HG03196 (cell line): ENCODE measurements around the gene KRT222.

Source experiments
- ATAC-seq: cut with Tn5 transposase; IDR thresholded peaks from one replicate; pipeline ENCODE4 v1.9.1; 2021; ENCODE audit not compliant: unreplicated experiment

The KRT222 gene

DNA sequence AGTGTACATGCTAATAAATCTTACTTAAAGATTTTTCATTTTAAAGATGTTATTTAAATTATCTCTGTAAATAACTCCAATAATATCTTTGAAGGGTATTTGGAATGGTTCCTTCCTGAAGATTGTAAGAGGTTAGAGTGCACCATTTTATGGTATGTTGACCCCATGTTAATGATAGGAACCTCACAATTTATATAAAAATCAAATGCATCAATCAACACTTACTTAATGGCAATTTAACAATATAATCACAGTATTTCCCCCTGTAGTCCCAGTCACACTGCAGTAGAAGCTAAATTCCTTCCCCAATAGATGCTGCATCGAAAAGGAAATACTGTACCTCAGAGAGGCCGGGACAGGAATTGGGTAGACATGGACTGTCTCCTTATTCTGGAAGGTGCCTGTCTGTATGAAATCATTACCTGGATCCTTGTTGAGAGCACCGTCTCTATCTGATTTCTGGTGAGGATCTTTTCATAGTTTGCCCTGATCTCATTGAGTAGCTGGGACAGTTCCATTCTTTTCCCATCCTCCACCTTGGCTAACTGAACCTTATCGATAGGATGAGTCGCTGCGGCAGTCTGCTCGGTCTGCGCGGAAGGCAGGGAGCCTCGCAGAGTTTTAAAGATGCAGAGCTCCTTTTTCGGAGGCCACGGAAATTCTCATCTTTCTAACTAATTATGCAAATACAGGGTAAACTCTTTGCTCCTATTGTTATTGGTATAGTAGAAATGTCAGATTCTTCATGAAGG is at the start of gene KRT222:
Gene KRT222 (minus strand): TSS at position 596 of the 752 bp plus-strand sequence. CDS start 78 bp downstream, at position 518.
- no peak for ATAC-seq

DNA sequence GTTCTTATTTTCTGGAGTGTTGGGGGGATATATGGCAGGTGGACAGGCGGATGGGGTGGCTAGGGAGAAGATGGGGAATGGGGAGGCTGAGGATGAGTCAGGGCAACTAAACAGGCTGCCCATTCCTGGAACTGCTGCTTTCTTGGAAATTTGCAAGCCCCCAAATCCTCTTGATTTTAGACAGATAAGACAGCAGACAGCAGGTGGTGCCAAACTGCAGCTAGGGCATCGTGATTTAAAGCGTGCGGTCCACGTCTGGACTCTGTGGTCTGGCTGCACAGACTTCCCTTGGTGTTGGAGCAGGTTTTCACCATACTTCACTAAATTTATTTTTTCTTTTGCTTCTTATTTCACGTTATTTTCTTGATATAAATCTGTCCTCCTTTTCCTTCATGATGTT is 49.5 kb upstream of the KRT222 start:
- ATAC-seq: no peak

DNA sequence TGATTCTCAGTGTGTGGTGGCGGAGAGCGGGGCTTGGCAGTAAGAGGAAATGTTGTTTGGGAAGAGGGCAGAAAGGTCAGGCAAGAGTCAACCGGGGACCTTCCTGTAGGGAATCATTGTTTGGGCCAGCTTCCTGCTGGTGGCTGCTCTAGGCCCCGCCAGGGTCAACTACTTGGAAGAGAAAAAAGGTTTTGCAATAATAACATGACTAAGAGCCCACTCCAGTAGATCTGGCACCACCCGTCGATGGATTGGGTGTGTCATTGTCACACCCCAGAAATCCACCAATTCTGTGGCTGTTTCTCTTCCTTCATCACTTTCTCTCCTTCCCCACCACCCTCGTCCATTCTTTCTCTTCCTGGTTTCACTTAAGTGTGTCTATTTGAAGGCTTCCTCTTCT is 42.8 kb upstream of the KRT222 start:
- ATAC-seq: no peak

DNA sequence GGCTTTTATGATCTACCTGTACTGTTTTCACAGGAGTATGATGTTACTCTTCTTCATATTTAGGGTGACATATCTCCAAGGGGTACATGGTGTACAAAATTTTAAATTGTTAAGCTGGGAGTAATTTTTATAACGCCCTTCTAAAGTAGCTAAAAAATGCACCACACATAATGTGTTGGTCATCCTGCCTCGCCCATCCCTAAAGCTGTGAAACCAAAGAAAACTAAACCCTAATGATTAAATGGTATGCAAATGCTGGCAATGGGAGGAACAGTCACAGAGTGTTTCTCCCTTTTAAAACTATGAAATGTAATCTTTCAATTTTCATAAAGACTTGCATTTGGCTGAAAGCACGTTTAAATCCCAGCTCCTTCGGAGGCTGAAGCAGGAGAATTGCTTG is 40.6 kb upstream of the KRT222 start:
- ATAC-seq: no peak

- no peak for ATAC-seq
Observed at GRCh38 chr17:40703652-40704051, 38.7 kb upstream of the KRT222 start, which contains the start of gene KRT24. Gene KRT24, minus strand, starts transcription at chr17:40703752. Its CDS starts 59 bp downstream, at chr17:40703693.

- no peak for ATAC-seq
Observed at GRCh38 chr17:40702271-40702670, 37.3 kb upstream of the KRT222 start.

GRCh38 chr17:40699853-40700252 is 34.9 kb upstream of the KRT222 start:
- no peak for ATAC-seq

DNA sequence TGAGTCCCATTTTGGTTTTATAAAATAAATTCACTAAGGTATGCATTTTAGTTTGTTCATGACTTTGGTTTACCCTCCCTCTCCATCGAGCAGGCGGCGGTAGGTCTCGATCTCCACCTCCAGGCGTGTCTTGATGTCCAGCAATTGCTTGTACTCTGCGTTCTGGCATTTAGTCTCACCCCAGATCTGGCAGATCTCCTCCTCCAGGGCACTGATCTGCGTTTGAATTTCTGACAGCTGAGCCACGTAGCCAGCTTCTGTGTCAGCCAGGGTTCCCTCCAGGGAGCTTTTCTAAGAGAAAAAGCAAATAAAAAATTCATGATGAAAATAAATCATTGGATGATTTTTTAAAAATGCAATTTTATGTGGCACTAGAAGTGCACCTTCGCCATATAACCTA is 34.4 kb upstream of the KRT222 start:
- ATAC-seq: no peak

DNA sequence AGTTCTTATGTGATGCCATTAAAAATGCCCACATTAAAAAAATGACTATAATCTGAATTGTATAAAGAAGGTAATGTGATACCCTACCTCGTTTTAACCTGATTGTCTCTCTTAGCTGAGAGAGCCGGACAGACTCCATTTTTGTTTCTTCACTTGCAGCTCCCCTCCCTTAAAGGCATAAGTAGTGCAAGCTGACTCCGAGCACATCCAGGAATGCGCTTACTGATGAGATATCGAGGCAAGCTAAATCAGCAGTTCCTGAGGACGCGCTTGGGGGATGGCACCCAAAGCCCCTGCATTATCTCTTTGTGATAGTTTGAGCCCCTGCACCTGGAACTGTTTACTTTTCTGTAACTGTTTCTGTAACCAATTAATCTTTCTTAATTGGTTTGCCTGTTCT is 32.3 kb upstream of the KRT222 start:
- no peak for ATAC-seq

GRCh38 chr17:40696651-40697072 is 31.7 kb upstream of the KRT222 start:
- ATAC-seq: no peak

DNA sequence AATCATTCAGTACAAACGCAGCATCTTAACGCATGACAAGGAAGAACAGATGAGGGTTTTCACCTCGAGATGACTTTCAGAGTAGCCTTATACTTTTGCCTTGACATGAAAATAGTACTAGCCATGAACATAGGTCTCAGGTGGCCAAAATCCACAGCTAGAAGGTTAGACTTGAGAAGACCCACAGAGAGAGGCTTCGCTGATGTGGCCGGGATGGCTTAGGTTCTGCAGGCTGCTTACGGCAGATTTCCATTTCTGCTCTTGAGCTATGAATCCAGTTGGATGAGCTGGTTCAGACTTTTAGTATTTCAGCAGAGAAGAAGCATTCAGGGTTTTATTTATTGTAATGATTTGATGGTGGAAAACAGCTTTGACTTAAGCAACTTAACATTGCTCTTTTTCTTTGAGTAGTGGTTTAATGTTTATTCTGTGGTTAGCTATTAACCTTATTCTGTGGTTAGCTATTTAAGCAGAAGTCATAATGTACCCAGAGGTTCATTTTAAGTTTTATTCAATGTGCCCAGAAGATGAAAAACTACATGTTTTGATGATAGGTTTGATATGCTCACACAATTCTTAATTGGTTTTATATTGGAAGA is 31.0 kb upstream of the KRT222 start:
- no peak for ATAC-seq

DNA sequence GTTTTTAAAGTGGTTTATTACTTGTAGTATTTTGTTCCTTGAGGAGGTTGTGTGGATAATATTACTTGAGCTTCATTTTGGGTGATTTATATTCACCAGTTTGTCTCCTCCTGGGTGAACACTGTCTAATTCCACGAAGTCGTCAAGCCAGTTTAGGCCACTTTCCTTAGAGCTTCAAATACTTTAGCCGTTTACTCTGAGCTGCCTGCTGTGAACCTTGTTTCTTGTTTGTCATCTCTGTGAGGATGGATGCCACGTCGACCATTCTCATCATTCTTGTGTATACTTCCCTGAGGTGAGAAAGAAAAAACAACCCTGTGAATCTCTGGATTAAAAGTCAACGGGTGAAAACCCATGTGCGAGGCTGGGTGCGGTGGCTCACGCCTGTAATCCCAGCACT is 29.6 kb upstream of the KRT222 start:
- ATAC-seq: no peak

DNA sequence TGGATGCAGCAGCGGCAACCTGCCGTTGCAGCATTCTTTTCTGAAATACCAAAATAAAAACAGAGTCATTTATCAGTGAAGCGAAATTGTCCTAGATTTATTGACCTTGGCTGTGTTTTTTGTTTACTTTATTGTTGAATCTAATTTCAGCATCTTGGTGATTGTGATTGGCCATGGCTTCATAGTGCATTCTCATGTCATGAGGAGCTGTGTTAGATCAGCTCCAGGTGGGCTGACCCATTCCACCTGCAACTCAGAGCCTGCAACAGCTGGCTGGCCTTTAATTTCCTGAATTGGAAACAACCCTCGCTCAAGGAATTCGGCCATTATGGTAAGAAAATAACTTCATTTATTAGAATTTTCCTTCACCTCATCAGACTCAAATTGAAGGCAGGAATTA is 22.1 kb upstream of the KRT222 start:
- no peak for ATAC-seq

DNA sequence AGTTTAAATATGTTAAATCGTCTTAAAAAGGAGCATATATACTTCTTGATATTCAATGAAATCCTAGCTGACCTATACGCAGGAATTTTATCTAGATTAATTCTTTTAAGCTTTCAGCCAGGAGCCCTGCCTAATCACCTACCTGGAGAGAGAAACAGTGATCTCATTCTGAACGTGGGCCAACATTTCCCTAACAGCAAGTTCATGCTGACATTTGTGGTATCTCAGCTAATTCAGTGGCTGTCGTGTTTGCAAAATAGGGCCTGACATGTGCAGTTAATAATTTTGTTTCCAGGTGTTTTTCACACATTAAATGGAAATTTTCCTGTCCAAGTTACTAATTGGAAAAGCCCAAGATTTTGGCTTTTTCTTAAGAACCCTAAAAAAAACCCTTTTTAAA is 21.2 kb upstream of the KRT222 start:
- ATAC-seq: no peak

DNA sequence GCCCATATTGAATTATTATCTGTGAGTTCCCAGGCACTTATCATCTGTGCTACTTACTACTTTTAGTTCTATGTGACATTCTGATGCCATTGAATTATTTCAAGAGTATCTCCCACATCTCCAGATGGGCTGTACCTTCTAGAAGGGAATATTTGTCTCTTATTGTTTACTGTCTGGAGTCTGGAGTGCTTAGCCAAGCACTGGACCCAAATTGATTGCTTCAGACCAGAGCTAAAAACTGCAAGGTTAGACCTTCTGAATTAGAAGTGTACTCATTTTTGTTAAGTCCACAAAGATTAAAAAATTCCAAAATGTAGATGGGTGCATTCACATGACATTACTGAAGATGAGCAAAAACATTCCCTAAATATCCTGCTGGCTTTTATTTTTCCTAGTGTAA is 16.0 kb upstream of the KRT222 start:
- no peak for ATAC-seq

DNA sequence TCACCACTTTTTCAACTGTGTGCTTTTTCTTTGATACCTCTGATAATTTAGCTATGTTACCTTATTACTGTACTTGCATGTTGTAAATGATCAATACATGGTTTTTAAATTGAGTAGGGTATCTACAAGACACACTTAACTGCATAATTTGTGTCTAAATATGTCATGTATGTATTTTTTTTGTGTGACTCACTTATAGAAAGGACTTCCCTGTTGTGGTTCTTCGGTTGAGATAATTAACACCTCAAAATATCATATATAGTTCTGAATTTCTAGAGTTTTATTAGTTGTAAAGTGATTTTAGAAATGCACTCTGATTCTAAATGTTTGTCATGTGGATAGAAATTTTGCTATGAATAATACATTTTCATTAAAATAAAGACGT is 14.5 kb upstream of the KRT222 start:
- no peak for ATAC-seq

DNA sequence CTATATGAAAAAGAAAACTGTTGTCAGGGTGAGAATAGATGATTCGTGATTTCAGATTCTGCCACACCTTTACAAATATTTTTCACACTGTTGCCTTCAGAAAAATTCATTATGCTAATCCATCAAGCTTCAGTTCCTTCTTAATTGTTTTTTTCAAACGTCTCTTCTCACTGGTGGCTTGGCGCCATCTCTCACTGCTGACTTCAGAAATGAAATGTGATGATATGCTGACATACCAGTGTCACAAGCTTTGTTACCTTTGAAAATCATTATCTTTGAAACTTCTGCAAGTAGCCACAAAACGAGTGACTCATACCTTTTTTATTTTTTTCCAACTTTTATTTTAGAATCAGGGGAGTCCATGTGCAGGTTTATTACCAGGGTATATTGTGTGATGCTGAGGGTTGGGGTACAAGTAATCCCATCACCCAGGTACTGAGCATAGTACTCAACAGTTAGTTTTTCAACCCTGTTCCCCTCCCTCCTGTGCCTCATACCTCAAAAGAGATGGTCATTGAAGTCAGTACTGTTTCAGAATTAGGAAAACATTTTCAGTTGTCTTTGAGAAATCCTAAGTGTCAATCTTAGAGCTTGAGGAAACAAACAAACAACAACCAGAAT is 14.0 kb upstream of the KRT222 start:
- ATAC-seq: no peak

- no peak for ATAC-seq
Observed at GRCh38 chr17:40675905-40676304, 10.9 kb upstream of the KRT222 start.

- no peak for ATAC-seq
Observed at GRCh38 chr17:40672654-40673053, 7.7 kb upstream of the KRT222 start.

- no peak for ATAC-seq
Observed at GRCh38 chr17:40671282-40671681, 6.3 kb upstream of the KRT222 start.

- no peak for ATAC-seq
Observed at GRCh38 chr17:40666331-40666730, 1.4 kb upstream of the KRT222 start.

DNA sequence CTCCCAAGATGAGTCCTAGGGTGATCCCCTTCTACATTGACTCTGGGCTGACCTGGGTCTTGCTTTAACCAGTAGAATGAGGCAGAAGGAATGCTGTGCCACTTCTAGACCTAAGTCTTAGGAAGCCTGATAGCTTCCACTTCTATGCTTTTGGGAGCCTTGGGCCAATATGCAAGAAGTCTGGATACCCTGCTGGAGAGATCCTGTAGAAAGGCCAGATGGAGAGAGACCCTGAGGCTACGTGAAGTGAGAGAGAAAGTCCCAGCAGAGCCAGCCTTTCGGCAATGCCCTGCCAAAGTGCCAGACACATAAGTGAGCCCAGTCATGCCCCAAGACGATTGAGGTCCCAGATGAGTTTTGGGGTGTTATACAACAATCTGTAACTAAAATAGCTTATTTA is 1.7 kb downstream of the KRT222 start:
- no peak for ATAC-seq
